Ureter (tissue), 1 donor: ENCODE results near the gene SNX24. TPM values are rescaled to one million over a fixed set of nuclear protein-coding genes. Genes with fewer than 3 reads are reported as not detected.
A peak's percentile ranks its signal among the peaks of the same experiment; 100 is the strongest.
"Not testable (repeated sequence)": the region's sequence is repeated elsewhere in the genome, so short reads cannot be mapped to it uniquely, and the experiment has no call there.

Experiments
- DNase-seq: peaks from one replicate; pipeline ENCODE4 v3.0.0-alpha.2; 2020; ENCODE audit warnings: low spot score
- total RNA-seq: library from RNA; stranded (reverse); gene quantifications from one replicate; pipeline ENCODE4 v1.2.4, GENCODE V29; 2023
- donor health status: DM: yes; HTN: yes; CAD: no.

The SNX24 gene
- 19.5 TPM for total RNA-seq

GRCh38 chr5:122845229-122846050, at the start of gene SNX24:
Gene SNX24, plus strand, starts transcription at chr5:122845613. Its CDS starts 21 bp downstream, at chr5:122845634.
- peak; percentile 79 for DNase-seq

- DNase-seq = no peak
These were observed 39.9 kb upstream of the SNX24 start for GRCh38 chr5:122805481-122805880.

- no peak for DNase-seq
These were observed 35.0 kb upstream of the SNX24 start for GRCh38 chr5:122810405-122810804.

GRCh38 chr5:122815218-122815767, 30.1 kb upstream of the SNX24 start:
- DNase-seq = no peak

GRCh38 chr5:122816756-122817155, 28.7 kb upstream of the SNX24 start:
- DNase-seq = no peak

GRCh38 chr5:122831984-122832383, 13.4 kb upstream of the SNX24 start:
- no peak for DNase-seq

GRCh38 chr5:122835681-122836080, 9.7 kb upstream of the SNX24 start:
- no peak for DNase-seq

GRCh38 chr5:122836947-122837346, 8.5 kb upstream of the SNX24 start:
- DNase-seq = no peak

GRCh38 chr5:122839731-122840130, 5.7 kb upstream of the SNX24 start:
- no peak for DNase-seq

GRCh38 chr5:122842016-122842580, 3.3 kb upstream of the SNX24 start:
- DNase-seq = no peak

GRCh38 chr5:122844136-122844909, 1.1 kb upstream of the SNX24 start:
- DNase-seq = no peak

GRCh38 chr5:122844910-122845228, 544 bp upstream of the SNX24 start:
- no peak for DNase-seq

GRCh38 chr5:122846051-122846550, 688 bp downstream of the SNX24 start:
- DNase-seq = no peak

- DNase-seq = no peak
These were observed 2.3 kb downstream of the SNX24 start for GRCh38 chr5:122847687-122848081.

GRCh38 chr5:122849771-122850170, 4.4 kb downstream of the SNX24 start:
- no peak for DNase-seq

- DNase-seq = not testable (repeated sequence)
These were observed 12.1 kb downstream of the SNX24 start for GRCh38 chr5:122857538-122857937.

GRCh38 chr5:122858451-122858850, 13.0 kb downstream of the SNX24 start:
- no peak for DNase-seq

GRCh38 chr5:122863240-122863639, 17.8 kb downstream of the SNX24 start:
- DNase-seq = no peak

GRCh38 chr5:122863721-122864120, 18.3 kb downstream of the SNX24 start:
- no peak for DNase-seq

- no peak for DNase-seq
These were observed 19.0 kb downstream of the SNX24 start for GRCh38 chr5:122864400-122864799.

GRCh38 chr5:122864842-122865241, 19.4 kb downstream of the SNX24 start:
- DNase-seq = no peak

GRCh38 chr5:122870219-122870856, 24.9 kb downstream of the SNX24 start:
- no peak for DNase-seq
